NCI-H1048 (cell line): Measurements from ENCODE around the gene PSMB3.

Experiments used
- DNase-seq: peaks from one replicate; lab custom pipeline; 2025; lab: John Stamatoyannopoulos, UW

The PSMB3 gene

DNA sequence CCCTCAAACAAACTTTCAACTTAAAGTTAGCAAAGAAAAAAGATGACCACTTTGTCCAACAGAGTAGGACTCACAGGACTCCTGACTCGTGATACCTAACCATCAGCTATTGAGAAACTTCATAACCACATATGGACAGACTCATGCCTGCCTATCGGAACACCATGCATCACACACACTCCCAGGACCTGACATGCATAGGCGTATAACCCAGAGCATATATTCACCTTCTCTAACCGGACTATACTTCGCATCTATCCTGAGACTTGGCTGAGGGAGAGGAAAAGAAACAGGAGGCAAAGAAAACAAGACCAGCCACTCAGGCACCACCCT lies 44.6 kb downstream of the PSMB3 start:
- no peak for DNase-seq

GRCh38 chr17:38797828-38798227 lies 45.3 kb downstream of the PSMB3 start:
- DNase-seq: no peak

GRCh38 chr17:38798614-38799500 lies 46.3 kb downstream of the PSMB3 start:
- DNase-seq: no peak

- DNase-seq: peak; percentile 85
These were observed 47.1 kb downstream of the PSMB3 start, which contains the start of gene PIP4K2B for GRCh38 chr17:38799501-38800236. TSS of gene PIP4K2B (minus strand) at chr17:38799556. CDS start at chr17:38799424, 132 bp downstream.

GRCh38 chr17:38800237-38800760 lies 47.8 kb downstream of the PSMB3 start:
- no peak for DNase-seq

- DNase-seq: no peak
These were observed 57.3 kb downstream of the PSMB3 start for GRCh38 chr17:38809828-38810227.
